Suprapubic skin (tissue), 4 donors: ENCODE data around the gene PAF1. TPM values are rescaled to one million over a fixed set of nuclear protein-coding genes. Genes with fewer than 3 reads are reported as not detected.

Source experiments
- DNase-seq, 2 donors: peaks; one replicate each; pipeline ENCODE4 v3.0.0-alpha.2; 2019; ENCODE audit warnings: low spot score in 2 of 2
- H3K27ac ChIP-seq: fragments of 200-600 bp; sonication (generic); one replicate; pipeline ENCODE4 v1.5.1; 2019
- H3K27me3 ChIP-seq: fragments of 200-600 bp; sonication (generic); one replicate; pipeline ENCODE4 v1.5.1; 2019
- H3K36me3 ChIP-seq: fragments of 200-600 bp; sonication (generic); one replicate; pipeline ENCODE4 v1.5.1; 2019
- H3K4me1 ChIP-seq: fragments of 200-600 bp; sonication (generic); one replicate; pipeline ENCODE4 v1.5.1; 2019
- H3K4me3 ChIP-seq: fragments of 200-600 bp; sonication (generic); one replicate; pipeline ENCODE4 v1.5.1; 2019; ENCODE audit warnings: mild to moderate bottlenecking
- H3K9me3 ChIP-seq: fragments of 200-600 bp; sonication (generic); one replicate; pipeline ENCODE4 v1.5.1; 2019
- EP300 ChIP-seq: sonication (generic); formaldehyde crosslinking; IDR thresholded peaks from one replicate; pipeline ENCODE4 v1.6.1; 2017; ENCODE audit warnings: antibody characterized with exemption
- POLR2A ChIP-seq, 2 donors: fragments of 450-650 bp; IDR thresholded peaks; one replicate each; pipeline ENCODE4 v1.6.1; 2017; ENCODE audit warnings: antibody characterized with exemption in 2 of 2, mild to moderate bottlenecking in 2 of 2, moderate library complexity in 2 of 2
- POLR2AphosphoS5 ChIP-seq, 3 donors: sonication (generic); formaldehyde crosslinking; IDR thresholded peaks; one replicate each; pipeline ENCODE4 v1.6.1; 2017; ENCODE audit warnings: antibody characterized with exemption in 3 of 3
- WGBS: methylation state at CpG from one replicate; pipeline ENCODE4 v1.1.5; 2018; 5-methylcytosine and 5-hydroxymethylcytosine counted together
- total RNA-seq, 4 donors: library from RNA; depleted of rRNA; stranded (reverse); fragments of >200 nt; gene quantifications; one replicate each; pipeline ENCODE4 v1.1.0, GENCODE V29; 2016
- TF ChIP-seq, protein P1 (sequence below), 2 donors: fragments of 200-600 bp in 1 of 2; fragments of 450-650 bp in 1 of 2; sonication (generic) in 1 of 2; IDR thresholded peaks; one replicate each; pipeline ENCODE4 v1.5.1; 2016 to 2019; ENCODE audit warnings: antibody characterized with exemption in 2 of 2, mild to moderate bottlenecking in 1 of 2, moderate library complexity in 1 of 2

Gene PAF1
- total RNA-seq, 4 donors from 2014 or later: 24.8 to 42.4 (median 35.4) TPM

- Histone ChIP-seq H3K27me3 (no peaks in the 10 kb centered on the region), H3K4me1 (peaks cover 64% of the 10 kb centered on the region), H3K9me3 (no peaks in the 10 kb centered on the region), H3K36me3 (peaks cover 22% of the 10 kb centered on the region), H3K4me3 (peak within 1 kb of the TSS; percentile 93), H3K27ac (peak within 1 kb of the TSS; percentile 100)
- DNase-seq: peak; percentile 97
- 0% methylated on average over 13 of the region's 56 CpGs for WGBS
- TF ChIP-seq, protein P1, sequence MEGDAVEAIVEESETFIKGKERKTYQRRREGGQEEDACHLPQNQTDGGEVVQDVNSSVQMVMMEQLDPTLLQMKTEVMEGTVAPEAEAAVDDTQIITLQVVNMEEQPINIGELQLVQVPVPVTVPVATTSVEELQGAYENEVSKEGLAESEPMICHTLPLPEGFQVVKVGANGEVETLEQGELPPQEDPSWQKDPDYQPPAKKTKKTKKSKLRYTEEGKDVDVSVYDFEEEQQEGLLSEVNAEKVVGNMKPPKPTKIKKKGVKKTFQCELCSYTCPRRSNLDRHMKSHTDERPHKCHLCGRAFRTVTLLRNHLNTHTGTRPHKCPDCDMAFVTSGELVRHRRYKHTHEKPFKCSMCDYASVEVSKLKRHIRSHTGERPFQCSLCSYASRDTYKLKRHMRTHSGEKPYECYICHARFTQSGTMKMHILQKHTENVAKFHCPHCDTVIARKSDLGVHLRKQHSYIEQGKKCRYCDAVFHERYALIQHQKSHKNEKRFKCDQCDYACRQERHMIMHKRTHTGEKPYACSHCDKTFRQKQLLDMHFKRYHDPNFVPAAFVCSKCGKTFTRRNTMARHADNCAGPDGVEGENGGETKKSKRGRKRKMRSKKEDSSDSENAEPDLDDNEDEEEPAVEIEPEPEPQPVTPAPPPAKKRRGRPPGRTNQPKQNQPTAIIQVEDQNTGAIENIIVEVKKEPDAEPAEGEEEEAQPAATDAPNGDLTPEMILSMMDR (IDR thresholded peaks at IDR 0.05): no peak
- TF ChIP-seq POLR2A (IDR thresholded peaks at IDR 0.05) (peak; percentile 97 to 99), EP300 (no peak), POLR2AphosphoS5 (IDR thresholded peaks at IDR 0.05) (peak; percentile 99 to 100 (median 100))
These were observed 15.9 kb upstream of the PAF1 start, which contains the start of gene ZFP36 for GRCh38 chr19:39406656-39407409. Gene ZFP36 (plus strand): TSS chr19:39406847. CDS start chr19:39406905, 58 bp downstream.

GRCh38 chr19:39405958-39406655 lies 15.2 kb upstream of the PAF1 start:
- Histone ChIP-seq H3K27me3 (no peaks in the 10 kb centered on the region), H3K4me1 (peaks cover 64% of the 10 kb centered on the region), H3K4me3 (peak overlapping the region; percentile 93), H3K27ac (peak overlapping the region; percentile 100), H3K36me3 (peaks cover 22% of the 10 kb centered on the region), H3K9me3 (no peaks in the 10 kb centered on the region)
- WGBS: 7% methylated on average over 19 of the region's 22 CpGs
- TF ChIP-seq POLR2A (IDR thresholded peaks at IDR 0.05): peak in 1 of 2 donors; percentile 68
- no peak for TF ChIP-seq EP300
- peak in 1 of 3 donors; percentile 18 for TF ChIP-seq POLR2AphosphoS5 (IDR thresholded peaks at IDR 0.05)
- DNase-seq: peak in 1 of 2 donors; percentile 96

DNA sequence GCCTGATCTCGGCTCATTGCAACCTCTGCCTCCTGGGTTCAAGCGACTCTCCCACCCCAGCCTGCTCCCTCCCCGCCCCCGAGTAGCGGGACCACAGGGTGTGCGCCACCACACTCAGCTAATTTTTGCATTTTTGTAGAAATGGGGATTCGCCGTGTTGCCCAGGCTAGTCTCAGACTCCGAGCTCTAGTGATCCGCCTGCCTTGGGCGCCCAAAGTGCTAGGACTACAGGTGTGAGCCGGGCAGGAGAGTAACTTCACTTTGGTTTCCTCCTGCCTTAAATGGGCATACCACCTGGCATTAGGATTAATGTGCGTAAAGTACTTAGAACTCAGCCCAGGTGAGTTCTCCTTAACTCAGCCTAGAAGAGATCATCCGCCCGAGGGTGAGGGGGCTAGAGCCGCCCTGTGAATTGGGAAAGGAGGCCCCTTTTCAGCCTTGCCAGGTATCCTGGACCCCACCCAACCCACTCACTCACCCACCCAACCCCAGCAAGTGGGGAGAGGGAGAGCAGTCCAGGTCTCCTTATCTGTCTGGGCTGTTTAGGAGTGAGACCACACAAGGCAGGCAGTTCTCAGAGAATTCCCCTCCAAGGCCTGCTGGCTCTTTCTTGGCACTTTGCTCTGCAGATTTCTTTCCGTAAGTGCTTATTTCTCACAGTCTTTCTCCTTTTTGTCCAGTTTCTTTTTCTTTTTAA lies 14.5 kb upstream of the PAF1 start:
- no peaks in the 10 kb centered on the region for H3K27me3 ChIP-seq
- peak overlapping the region; percentile 93 for H3K4me3 ChIP-seq
- 68% methylated on average over 17 of the region's 17 CpGs for WGBS
- H3K9me3 ChIP-seq: no peaks in the 10 kb centered on the region
- peaks cover 22% of the 10 kb centered on the region for H3K36me3 ChIP-seq
- H3K27ac ChIP-seq: peak overlapping the region; percentile 100
- TF ChIP-seq EP300: no peak
- TF ChIP-seq, protein P1 (IDR thresholded peaks at IDR 0.05): no peak
- H3K4me1 ChIP-seq: peaks cover 63% of the 10 kb centered on the region
- no peak for DNase-seq

GRCh38 chr19:39403331-39404312 lies 12.7 kb upstream of the PAF1 start:
- Histone ChIP-seq H3K4me1 (peaks cover 71% of the 10 kb centered on the region), H3K4me3 (peak overlapping the region; percentile 66), H3K27ac (peak overlapping the region; percentile 100), H3K27me3 (no peaks in the 10 kb centered on the region), H3K36me3 (peaks cover 19% of the 10 kb centered on the region), H3K9me3 (no peaks in the 10 kb centered on the region)
- peak; percentile 99 to 100 for DNase-seq
- WGBS: under 1% methylated on average over 22 of the region's 43 CpGs
- peak; percentile 85 to 96 (median 95) for TF ChIP-seq POLR2AphosphoS5 (IDR thresholded peaks at IDR 0.05)
- TF ChIP-seq POLR2A (IDR thresholded peaks at IDR 0.05): peak; percentile 54 to 93
- TF ChIP-seq EP300: peak; percentile 81
- TF ChIP-seq, protein P1 (IDR thresholded peaks at IDR 0.05): no peak
